NCI-H82 (cell line): ENCODE measurements around the gene ZBTB4.

ENCODE experiments used
- DNase-seq: peaks from one replicate; lab custom pipeline; 2025; lab: John Stamatoyannopoulos, UW

ZBTB4 gene

GRCh38 chr17:7441266-7441665 lies 38.2 kb downstream of the ZBTB4 start:
- DNase-seq = no peak

DNA sequence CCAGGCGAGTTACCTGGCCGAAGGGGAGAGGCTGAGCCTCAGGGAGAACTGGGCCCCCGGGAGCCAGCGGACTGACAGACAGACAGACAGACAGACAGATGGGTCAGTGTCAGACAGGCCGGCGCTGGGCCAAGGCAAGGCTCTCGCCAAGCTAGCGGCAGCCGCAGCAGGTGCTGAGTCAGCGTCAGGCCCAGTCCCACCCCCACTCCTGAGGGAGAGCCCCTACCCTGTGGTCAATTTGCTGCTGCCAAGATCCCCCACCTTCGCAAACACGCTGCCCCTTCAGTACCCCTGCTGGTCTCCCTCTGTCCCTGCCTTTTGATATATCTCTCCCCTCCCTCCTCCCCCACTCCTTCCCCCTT lies 38.6 kb downstream of the ZBTB4 start:
- peak; percentile 89 for DNase-seq

- DNase-seq = peak; percentile 89
Observed at GRCh38 chr17:7440113-7440833, 39.2 kb downstream of the ZBTB4 start.

DNA sequence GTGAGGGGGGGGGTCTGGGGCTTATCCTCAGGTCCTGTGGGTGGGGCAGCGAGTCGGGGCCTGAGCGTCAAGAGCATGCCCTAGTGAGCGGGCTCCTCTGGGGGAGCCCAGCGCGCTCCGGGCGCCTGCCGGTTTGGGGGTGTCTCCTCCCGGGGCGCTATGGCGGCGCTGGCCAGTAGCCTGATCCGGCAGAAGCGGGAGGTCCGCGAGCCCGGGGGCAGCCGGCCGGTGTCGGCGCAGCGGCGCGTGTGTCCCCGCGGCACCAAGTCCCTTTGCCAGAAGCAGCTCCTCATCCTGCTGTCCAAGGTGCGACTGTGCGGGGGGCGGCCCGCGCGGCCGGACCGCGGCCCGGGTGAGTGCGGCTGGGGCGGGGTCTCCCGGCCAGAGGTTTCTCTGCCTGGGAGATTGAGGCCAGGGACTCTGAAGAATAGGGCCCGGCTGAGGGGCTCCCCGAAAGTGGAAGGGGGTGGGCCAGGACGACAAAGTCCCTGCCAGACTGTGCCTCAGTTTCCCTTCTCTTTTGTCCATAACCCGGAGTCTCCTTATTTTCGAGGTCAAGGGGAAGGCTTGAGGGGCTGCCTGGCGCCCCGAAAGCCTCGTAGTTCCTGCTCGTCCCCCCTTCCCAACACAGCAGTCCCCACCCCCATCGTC lies 39.8 kb downstream of the ZBTB4 start, which contains the start of gene FGF11:
TSS of gene FGF11 (plus strand) at position 51 of the 651 bp plus-strand sequence. CDS start at position 160, 109 bp downstream.
- no peak for DNase-seq

DNA sequence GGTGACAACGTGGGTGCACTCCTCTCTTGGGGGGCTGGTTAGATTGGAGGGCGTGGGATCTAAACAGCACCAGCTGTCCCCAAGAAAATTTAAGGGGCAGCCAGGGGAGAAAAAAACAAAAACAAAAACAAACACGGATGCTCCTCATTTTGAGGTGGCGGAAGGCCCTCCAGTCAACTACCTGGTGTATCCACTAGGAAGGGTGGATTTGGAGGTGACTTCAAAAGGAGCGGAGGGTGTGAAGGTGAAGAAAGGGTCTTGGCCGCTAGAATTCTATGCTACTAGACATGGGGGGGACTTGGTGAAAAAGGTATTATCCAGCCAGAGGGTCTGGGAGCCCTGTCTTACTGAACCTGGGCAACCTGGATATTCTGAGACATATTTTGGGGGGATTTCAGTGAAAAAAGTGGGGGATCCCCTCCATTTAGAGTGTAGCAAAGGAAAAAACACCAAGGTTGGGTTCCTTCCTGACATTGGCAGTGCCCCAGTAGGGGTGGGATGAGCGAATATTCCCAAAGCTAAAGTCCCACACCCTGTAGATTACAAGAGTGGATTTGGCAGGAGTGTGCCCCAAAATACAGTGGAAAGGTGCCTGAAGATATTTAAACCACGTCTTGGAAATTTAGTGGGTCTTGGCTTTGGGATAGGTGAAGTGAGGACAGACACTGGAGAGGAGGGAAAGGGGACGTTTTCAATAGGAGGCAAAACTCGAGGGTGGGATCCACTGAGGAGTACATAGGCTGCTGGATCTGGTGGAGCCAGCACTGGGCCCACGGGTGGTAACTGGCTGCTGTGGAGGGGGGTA lies 40.6 kb downstream of the ZBTB4 start:
- no peak for DNase-seq

- DNase-seq = peak; percentile 63
Observed at GRCh38 chr17:7437950-7438614, 41.3 kb downstream of the ZBTB4 start.

DNA sequence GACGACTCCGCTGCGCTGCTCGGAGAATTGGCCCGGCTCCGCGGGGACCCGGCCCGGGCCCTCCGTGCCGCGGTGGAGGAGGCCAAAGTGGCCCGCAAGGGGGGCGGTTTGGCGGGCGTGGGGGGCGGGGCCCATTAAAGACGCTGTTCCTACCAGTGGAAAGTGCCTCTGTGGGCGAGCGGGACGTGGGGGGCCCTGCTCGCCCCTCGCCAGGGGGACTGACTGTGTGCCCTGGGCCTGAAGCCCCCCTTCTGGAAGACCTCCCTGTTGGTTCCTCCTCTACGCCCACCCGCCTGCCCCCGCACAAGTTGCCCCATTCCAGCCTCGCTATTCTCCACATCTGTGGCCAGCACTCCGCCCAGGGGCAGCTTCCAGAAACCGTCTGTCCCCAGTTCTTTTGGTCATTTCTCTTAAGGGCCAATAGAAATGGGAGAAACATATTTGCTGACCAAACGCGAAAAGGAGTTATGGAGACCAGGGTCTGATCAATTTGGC lies 42.0 kb downstream of the ZBTB4 start:
- no peak for DNase-seq

DNA sequence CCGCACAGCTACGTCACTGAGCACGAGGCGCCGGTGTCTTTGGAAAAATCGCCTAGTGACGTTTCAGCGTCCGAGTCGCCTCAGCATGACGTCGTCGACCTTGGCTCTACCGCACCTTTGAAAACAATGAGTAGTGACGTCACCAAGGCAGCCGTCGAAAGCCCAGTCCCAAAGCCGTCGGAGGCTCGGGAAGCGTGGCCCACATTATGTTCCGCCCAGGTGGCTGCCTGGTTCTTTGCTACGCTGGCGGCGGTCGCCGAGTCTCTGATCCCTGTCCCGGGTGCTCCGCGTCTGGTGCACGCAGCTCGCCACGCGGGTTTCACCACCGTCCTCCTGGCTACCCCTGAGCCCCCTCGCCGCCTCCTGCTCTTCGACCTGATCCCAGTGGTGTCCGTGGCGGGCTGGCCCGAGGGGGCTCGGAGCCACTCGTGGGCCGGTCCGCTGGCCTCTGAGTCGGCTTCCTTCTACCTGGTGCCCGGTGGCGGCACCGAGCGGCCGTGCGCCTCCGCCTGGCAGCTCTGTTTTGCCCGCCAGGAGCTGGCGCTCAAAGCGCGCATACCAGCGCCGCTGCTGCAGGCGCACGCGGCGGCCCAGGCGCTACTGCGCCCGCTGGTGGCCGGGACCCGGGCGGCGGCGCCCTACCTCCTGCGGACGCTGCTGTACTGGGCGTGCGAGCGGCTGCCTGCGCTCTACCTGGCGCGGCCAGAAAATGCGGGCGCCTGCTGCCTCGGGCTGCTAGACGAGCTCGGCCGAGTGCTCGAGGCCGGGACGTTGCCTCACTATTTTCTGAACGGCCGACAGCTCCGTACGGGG lies 42.7 kb downstream of the ZBTB4 start:
- DNase-seq = peak; percentile 91

- peak; percentile 73 for DNase-seq
Observed at GRCh38 chr17:7435676-7436555, 43.5 kb downstream of the ZBTB4 start.

DNA sequence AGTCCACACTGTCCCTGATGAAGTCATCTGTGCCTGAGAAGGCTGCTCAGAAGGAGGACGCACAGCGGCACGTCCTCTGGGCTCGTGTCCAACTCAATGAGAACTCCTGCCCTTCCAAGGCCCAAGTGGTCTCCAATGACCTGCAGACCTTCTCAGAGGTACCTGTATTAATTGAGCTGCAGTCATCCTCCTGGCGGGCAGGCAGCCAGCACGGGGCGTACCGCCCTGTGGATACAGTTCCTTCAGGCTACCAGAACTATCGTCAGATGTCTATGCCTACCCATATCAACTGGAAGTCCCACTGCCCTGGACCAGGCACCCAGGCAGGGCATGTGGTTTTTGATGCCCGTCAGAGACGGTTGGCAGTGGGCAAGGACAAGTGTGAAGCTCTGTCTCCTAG lies 47.1 kb downstream of the ZBTB4 start:
- DNase-seq = no peak

DNA sequence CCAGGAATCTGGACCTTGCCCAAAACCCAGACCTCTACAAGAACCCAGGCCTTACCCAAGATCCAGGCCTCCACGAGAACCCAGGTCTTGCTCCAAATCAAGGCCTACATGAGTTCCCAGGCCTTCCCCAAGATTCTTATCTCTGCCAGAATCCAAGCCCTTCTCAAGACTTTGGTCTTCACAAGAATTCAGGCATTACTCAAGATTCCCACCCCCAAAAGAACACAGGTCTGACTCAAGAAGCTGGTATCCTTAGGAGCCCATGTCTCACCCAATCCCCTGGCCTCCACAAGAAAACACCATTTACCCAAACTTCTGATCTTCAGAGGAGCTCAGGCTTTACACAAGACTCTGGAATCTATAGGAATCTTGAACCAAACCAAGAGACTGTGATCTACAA lies 48.2 kb downstream of the ZBTB4 start:
- no peak for DNase-seq

GRCh38 chr17:7429722-7430121 lies 49.7 kb downstream of the ZBTB4 start:
- DNase-seq = no peak

GRCh38 chr17:7428557-7428956 lies 50.9 kb downstream of the ZBTB4 start, which contains the start of gene SPEM3:
Gene SPEM3 (plus strand): TSS chr17:7428857. CDS start chr17:7428903, 46 bp downstream.
- no peak for DNase-seq

DNA sequence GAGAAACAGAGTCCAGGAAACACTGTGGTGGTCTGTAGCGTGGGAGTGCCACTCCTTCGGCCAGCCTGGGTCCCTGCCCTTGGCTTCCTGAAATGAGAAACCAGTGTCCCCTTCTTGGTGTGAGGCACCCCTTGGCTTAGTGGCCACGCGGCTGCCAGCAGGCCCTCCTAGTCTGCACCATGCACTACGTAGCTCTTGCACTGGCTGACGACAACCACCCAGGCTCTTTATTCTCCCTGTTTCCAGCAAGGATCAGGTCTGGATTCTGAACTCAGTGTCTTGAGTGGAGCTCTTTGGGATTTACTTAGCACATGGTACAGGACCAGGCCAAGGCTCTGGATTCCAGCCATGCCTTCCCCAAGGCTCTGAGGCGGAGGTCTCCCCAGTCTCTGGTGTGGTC lies 51.9 kb downstream of the ZBTB4 start:
- no peak for DNase-seq

GRCh38 chr17:7426896-7427489 lies 52.4 kb downstream of the ZBTB4 start:
- no peak for DNase-seq

DNA sequence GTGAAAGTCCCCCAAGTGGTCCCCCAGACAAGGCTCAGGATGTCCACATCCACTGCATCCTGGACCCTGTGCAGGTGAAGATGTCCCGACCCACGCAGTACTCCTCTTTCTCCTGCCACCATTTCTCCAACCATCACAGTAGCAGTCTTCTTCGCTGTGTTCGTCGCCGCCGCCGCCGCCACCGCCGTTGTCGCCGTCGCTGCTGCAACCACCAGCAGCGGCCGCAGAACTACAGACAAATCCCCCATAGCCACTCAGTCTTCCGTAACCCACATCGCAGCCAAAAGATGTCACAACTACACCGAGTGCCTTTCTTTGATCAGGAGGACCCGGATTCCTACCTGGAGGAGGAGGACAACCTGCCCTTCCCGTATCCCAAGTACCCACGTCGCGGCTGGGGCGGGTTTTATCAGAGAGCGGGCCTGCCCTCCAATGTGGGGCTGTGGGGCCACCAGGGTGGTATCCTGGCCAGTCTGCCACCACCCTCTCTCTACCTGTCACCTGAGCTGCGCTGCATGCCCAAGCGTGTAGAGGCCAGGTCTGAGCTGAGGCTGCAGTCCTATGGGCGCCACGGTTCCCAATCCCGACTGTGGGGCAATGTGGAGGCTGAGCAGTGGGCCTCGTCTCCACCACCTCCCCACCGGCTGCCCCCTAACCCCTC lies 53.1 kb downstream of the ZBTB4 start:
- DNase-seq = no peak

DNA sequence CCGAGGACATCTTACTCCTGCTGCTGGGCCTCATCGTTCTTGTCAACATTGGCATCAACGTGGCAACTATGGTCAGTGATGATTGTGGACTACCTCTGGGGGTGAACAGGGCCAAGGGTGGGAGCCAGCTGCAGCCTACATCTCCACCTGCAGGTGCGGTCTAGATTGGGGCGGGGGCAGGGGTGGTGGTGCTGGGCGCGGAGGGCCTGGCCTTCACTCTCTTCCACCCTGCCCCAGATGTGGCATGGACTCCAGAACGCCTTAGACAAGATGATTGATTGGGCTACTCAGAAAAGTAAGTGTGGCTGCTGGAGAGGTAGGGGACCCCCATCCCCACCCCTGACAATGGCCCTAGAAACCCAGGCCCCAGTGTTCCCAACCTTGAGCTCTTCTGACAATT lies 53.7 kb downstream of the ZBTB4 start:
- DNase-seq = no peak

DNA sequence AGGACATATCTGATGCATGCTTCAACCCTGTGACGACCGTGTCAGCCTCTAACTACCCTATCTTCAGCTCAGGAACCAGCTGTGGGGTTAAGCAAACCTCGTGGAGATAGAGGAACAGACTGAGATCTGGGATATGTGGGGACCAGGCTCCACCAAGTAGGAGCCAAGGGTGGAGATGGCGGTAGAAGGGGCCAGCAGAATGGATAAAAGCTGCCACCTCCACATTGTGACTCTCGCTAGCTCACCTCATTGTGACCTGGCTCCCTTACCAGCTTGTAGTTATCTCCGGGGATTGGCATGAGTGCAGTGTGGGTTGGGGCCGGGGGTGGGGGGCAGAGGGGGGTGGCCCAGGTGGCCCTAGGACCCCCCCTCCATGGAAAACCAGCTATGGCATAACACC lies 54.1 kb downstream of the ZBTB4 start, which contains the start of gene SPEM2:
TSS of gene SPEM2 (plus strand) at position 301 of the 400 bp plus-strand sequence. CDS start at position 374, 73 bp downstream.
- no peak for DNase-seq

DNA sequence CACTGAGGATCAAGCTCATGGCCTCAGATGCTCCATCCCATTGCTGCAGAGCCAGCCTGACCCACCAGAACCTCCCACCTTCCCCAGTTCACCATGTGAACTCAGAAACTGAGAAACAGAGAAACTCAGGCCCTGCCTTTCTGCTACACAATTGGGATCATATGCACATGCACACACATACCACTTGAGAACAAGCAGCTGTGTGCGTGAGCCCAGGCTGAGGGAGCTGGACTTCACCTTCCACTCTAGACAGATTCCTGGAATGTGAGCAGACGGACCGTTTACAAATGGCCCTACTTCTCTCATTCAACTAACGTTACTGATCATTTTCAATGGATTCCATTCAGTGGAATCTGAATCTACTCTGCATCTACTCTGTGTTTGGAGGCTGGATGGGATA lies 55.8 kb downstream of the ZBTB4 start:
- DNase-seq = no peak
